SK-N-DZ (cell line): ENCODE data around the gene NRDC.
A peak's percentile ranks its signal among the peaks of the same experiment; 100 is the strongest.
"Not testable (repeated sequence)": the region's sequence is repeated elsewhere in the genome, so short reads cannot be mapped to it uniquely, and the experiment has no call there.

Experiments used
- DNase-seq: peaks from one replicate; pipeline ENCODE4 v3.0.0-alpha.2; 2015; ENCODE audit warnings: low spot score

The NRDC gene

DNA sequence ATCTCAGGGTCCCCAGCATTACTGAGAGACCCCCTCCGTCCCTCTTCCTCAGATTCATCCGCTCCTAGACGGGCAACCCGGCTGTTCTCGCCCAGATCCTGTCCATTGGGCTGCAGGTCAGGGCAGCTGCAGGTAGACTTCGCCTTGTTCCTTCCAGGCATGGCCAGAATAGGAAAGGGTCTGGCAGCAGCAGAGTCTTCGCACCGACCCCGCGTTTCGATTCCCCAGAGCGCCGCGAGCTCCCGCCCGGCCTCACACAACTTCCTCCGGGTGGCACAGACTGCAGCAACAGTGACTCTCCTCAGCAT is 265 bp downstream of the NRDC start:
- no peak for DNase-seq

DNA sequence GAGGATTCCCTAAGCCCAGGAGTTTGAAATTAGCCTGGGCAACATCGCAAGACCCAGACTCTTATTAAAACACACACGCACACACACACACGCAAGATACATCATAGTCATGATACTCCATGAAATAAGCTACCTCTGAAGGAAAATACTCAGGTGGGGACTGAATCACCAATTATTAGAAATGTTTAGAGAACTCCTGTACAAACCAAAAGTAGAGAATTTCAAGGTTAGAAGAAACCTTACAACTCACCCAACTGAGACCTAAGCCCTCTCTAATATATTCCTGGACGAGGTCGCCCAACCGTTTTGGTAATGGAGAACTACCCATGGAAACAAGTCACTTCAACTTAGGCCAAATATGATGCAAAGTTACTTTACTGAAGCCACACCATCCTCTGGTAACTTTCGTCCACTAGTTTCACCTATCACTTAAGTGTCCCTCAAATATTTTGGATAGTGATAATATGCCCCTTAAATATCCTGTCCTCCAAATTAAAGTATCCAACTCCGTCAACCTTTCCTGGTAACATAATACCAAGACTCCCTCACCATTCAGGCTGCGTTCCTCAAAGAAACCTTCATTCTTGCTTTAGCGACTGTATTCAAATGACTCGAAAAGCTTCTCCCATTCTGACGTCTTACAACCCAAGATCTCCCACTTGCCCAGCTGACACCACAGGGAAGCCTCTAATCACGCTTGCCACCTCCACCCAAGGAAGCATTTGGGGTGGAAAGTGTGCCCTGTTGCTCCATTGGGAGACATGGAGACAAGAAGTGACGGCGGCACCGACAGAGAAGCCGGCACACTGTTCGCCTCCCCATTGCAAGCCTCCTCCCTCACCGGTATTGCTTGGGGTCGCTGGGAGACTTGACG is 856 bp downstream of the NRDC start:
- no peak for DNase-seq

DNA sequence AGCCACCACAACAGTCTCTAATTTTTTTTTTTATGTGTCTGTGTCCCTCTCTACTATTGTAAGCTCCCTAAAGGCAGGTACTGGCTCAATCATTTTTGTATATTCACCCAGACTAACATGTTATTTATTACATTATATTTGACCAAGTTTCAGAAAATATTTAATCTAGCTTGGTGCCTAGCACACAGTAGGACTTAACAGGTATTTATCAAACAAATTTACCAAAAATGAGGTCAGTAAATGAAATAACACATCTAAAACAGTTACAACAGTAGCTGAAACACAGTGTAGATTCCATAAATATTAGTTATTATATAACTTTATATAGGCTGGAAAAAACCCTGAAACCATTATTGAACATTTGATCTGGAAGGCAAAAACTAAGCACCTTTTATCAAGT is 2.7 kb downstream of the NRDC start:
- DNase-seq, result no peak

DNA sequence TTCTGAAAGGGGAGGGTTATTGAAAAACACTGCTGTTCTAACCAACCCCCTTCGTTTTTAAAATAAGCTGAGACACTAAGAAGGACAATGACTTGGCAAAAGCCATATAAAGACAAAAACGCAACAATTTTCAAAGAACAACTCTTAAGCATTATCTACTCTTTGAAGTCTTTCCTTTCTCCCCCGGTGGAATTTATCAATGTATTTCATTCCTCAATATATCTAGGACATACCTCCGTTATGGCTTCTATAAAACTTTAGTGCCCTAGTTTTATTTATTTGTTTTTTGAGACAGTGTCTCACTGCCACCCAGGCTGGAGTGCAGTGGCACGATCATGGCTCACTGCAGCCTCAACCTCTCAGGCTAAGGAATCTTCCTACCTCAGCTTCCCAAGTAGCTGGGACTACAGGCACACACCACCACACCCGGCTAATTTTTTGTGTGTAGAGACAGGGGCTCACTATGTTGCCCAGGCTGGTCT is 3.2 kb downstream of the NRDC start:
- no peak for DNase-seq

DNA sequence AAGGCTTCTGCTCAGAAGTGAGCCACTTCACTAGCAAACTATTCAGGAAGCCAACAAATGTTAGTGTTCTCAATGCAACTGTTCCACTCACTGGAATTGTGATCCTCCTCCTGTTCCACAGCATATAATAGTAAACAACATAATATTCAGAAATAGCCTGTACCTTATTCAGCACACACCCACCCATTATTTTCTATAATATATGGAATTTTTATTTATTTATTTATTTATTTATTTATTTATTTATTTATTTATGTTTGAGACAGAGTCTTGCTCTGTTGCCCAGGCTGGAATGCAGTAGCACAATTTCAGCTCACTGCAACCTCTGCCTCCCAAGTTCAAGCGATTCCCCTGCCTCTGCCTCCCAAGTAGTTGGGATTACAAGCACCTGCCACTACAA is 5.3 kb downstream of the NRDC start:
- not testable (repeated sequence) for DNase-seq

DNA sequence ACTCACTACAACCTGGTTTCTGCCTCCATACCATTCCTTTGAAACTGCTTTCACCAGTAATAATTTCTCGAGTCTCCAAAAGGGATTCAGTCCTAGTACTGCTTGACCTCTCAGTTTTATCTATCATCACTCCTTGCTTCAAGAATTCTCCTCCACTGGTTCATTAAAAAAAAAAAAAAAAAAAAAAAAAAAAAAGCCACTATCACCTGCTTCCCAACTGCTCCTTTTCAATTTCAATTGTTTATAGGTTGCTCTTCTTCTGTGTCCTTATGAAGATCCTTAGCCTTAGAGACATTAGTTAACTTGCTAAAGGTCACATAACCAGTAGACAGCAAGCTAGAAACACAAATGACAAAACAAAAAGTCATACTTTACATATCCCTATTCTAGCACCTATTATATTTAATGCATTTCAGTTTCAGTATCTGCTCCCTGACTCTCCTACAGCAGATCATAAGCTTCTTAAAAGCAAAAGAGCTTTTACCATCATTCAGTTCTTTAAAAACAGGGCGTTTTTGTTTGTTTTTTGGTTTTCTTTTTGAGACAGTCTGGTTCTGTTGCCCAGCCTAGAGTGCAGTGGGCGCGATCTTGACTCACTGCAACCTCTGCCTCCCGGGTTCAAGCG is 7.1 kb downstream of the NRDC start:
- DNase-seq, result no peak

DNA sequence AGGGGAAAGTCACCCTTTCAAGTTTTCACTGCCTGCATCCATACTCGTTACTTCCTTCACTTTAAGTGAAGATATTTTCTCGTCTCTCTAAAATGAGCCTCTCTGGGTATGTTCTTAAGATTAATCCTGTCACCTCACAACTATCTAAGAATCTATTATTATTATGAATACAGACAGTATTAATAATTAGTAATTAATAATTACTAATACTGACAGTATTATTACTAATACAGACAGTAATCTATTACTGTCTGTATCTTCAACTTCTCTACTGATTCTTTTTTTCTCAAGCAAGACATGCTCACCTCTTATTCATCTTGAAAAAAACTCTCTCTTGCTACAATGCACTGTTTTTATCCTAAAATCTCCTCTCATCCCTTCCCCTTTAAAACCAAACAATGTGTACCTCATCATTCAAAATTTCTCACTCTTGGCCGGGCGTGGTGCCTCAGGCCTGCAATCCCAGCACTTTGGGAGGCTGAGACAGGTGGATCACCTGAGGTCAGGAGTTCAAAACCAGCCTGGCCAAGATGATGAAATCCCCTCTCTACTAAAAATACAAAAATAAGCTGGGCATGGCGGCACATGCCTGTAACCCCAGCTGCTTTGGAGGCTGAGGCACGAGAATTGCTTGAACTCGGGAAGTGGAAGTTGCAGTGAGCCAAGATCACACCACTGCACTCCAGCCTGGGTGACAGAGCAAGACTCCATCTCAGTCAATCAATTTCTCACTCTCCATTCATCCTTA is 7.8 kb downstream of the NRDC start:
- no peak for DNase-seq

DNA sequence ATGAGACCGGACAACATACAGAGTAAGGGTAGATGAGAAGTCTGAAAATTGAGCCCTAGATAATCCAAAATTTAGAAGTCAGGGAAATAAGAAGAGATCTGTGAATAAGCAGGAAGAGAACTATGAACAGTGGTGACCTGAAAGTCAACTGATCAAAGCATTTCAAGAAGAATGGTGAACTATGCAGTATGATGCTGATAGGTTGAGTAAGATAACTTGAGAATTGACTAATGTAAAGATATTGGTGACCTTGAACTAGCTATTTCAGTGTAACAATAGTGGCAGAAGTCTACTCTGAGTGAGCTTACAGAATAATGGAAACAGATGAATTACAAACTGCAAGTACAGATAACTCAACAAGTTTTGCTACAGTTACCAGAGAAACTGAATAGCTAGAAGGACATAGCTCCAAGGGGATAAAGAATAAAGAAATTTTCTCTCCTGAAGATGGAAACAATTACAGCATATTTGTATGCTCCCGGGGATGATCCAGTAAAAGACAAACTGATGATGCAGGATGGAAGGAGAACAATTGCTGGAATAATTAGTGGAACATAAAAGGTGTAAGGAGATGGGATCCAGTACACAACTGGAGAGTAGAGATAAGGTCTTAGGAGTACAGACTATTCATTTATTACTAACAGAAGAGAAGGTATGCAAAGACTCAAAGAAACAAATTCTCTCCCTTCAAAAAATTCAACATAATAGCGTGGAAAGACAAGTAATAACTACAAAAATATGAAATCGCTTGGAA is 10.9 kb downstream of the NRDC start:
- no peak for DNase-seq

DNA sequence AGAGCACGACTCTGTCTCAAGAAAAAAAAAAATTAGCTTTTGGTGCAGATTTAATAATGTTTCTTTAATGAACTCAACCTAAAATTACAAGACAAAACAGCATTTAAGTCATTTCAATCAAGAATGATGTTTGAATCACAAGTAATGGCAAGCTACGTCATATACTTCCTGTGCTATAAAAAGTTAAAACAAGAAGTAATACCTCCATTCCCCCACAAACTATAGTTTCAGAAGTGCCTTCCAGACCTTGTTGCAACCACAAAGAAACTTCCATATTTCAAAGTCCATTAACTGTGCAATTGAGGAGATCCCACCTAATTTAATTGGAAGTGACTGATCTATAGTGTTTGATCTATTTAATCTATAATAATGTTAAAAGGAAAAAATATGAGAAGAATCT is 15.1 kb downstream of the NRDC start:
- no peak for DNase-seq

DNA sequence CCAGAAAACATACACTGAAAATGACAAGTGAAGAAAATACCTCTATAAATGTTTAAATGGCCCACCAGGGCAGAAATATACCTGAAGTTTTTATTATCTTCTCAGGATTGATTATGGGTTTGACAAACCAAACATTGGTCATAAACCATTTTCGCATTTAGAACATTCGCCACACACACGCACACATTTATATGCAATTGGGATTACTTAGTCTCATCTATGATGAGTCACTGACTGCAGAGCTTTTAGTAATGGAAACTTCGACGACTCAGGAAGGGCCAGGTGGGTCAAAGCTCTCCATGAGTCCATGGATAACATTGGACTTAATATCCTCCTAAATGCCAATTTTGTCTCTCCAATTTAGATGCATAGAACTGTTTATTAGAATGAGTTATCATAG is 16.9 kb downstream of the NRDC start:
- no peak for DNase-seq

DNA sequence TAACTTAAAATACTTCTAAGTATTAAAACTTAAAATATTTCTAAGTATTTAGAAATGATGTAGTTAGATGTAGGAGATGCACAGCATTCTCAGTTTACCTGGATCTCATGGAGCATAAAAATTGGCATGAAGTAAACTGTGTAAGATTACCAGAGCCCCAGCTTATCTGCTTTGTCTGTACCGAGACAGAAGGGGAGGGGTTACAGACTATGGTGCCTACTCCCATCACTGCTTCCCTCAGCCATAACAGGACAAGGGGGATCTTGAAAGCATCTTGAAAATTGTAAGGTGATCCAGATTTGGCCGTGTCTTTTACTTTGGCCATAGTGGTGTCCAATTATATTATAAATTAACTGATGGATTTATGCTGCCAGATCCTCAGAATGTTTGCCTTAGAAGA is 18.8 kb downstream of the NRDC start:
- no peak for DNase-seq

DNA sequence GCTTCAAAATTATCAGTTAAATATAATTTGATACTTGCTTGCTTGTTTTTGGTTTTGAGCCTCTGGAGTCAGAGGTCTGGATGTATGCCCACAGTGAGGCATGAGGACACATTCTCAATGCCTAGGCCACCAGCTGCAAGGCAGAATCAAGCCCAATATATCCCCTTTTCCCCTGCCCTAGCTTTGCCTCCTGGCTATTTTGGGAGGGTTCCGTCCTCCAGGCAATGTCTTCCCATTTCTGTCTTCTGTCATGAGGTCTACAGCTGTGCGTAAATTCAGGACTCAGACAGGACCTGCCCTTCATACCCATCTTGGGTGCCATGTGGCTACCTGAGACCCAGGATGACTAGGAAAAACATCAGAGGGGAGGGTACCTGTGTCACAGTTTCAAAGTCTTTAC is 19.2 kb downstream of the NRDC start:
- DNase-seq, result no peak

DNA sequence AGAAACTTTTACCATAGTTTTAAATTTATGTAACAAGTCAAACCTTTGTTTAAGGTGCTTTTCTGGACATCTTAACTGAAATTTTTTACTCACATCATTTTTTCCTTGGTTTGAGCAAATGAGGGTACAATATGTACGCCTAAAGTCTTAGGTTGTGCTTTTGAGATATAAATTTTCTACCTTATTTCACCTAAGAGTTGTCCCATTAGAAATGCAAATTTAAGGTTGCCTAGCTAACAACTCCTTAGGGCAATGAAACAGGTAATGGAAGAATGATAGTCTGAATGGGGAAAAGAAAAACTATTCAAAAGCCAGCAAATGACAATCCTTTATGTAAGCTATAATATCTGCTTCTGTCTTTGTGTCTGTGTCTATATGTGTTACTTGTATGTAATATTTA is 19.6 kb downstream of the NRDC start:
- DNase-seq, result no peak

DNA sequence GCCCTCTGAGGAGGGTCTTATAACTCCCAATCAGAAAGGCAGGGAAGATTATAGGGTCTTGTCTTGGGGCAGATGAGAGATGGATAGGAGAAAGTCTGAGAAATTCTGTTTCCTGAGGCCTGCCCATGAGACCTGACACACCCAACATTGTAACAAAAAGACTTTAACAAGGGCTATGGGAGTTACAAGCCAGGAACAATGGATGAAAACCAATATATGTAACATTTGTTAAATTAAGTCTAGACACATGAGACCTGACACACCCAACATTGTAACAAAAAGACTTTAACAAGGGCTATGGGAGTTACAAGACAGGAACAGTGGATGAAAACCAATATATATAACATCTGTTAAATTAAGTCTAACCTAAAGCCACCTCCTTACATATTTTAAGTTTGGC is 21.8 kb downstream of the NRDC start:
- no peak for DNase-seq

DNA sequence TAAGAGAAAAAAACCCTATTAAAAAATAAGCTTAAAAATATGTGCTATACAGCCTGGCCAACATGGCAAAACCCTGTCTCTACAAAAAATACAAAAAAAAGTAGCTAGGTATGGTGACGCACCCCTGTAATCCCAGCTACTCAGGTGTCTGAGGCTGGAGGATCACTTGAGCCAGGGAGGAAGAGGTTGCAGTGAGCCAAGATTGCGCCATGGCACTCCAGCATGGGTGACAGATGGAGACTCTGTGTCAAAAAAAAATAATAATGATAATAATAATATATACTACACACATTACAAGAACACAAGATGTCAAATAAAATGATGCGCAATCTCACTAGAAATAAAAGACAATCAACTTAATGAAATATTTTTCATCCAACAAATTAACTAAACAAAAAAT is 22.9 kb downstream of the NRDC start:
- DNase-seq, result no peak

DNA sequence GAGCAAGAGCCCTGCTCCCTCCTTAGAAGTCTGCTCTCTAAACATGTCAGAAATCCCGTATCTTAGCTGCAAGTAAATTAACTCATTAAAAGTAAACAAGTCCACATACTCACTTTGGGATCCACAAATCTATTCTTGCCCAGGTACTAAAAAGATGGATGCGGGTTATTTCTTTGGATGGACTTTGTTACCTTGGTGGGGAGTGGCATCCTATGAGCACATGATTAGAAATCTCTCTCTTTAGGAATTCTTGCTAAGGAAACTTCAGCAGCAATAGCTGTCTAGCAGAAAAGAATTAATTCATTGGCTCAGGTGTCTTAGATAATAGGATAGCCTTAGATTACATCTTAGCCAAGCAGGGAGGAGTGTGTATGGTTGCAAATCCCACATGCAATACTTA is 25.2 kb downstream of the NRDC start:
- DNase-seq, result no peak

DNA sequence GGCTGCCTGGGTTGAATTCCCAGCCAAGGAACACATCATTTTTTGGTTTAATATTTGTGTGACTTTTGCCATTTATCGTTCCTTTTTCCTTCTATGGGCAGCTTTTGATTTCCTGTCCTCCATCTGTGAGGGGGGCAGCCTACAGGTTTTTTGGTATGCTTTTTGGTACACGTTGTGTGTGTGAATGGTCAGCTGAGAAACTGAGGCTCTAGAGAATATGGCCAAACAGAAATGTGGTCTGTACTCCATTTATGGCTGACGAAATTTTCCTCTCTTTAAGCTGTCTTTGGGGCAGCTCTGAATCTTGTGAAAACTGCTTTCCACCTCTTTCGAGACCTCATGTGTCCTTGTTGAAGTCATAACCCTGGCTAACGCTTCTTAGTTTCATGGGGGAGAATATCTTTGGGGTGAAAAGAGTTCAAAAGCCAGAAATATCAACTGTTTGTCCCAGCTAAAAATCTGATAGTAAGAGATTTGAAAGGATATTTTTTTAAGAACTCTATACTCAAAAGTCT is 26.6 kb downstream of the NRDC start:
- DNase-seq, result no peak

DNA sequence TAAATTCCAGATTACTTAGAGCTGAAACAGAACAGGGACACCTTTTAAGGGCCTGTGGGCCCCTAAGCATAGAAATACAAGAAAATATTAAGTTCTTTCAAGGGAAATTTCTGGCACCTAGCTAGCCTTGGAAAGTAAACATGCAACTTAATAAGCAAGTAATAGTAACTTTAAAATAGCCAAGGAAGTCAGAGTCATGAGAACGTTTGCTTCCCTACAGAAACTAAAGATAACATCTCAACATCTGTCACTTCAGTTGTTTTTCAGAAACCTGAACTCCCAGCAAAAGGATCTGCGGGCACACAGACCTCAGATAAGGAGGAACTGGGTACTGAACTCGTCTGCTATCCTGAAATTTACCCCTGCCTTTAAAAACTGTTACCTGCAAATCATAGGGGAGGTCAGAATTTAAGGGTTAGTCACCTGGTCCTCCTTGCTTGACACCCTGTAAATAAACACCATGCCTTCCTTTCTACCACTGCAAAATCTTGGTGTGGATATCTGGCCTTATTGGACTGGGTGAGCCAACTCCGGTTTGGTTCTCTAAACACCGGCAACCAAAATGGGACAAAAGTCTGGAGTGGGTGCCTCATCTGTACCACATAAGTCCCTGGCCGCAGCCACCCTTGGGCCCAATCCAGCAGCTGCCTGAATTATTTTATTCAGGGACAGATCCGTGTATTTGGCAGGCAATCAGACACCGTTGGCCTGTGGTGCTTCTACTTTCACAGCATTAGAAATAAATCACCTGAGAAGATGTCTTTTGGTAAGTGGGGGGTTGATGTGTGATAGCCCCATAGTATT is 27.9 kb downstream of the NRDC start:
- peak; percentile 23 for DNase-seq

DNA sequence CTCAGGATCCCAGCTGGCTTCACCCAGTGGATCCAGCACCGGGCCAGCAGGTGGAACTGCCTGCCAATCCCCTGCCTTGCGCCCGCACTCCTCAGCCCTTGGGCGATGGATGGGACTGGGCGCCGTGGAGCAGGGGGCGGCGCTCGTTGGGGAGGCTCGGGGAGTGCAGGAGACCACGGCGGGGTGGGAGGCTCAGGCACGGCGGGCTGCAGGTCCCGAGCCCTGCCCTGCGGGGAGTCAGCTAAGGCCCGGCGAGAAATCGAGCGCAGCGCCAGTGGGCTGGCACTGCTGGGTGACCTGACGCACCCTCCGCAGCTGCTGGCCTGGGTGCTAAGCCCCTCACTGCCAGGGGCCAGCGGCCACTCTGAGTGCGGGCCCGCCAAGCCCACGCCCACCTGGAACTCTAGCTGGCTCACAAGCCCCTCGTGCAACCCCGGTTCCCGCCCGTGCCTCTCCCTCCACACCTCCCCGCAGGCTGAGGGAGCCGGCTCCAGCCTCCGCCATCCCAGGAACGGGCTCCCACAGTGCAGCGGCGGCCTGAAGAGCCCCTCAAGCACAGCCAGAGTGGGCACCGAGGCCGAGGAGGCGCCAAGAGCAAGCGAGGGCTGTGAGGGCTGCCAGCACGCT is 31.1 kb downstream of the NRDC start:
- no peak for DNase-seq

DNA sequence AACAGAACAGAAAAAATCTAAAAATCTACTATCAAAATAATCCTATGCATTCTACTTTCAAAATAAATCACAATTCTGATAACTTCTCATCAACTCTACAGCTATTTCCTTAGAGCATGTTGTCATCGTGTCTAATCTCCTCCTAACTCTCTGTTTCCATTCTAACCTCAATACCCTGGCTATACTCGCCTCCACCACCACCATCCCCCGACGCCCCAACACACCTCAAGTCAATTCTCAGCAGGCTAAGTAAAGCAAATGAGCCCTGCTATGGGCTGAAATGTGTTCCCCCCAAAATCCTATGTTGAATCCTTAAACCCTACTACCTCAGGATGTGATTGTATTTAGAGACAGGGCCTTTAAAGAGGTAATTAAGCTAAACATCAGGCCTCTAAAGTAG is 34.6 kb downstream of the NRDC start:
- no peak for DNase-seq
